C4-2B (cell line): ENCODE results near the gene HDAC4.

Experiments used
- H3K27ac ChIP-seq: fragments of 450-650 bp; 2 replicates; pipeline ENCODE4 v1.5.1; 2017
- ZFX ChIP-seq: fragments of 450-650 bp; IDR thresholded peaks from 2 replicates; pipeline ENCODE4 v1.6.1; 2017
- TF ChIP-seq, protein P1 (sequence below): fragments of 450-650 bp; conservative IDR thresholded peaks from 2 replicates; pipeline ENCODE4 v1.5.1; 2017; ENCODE audit warnings: mild to moderate bottlenecking

The HDAC4 gene

DNA sequence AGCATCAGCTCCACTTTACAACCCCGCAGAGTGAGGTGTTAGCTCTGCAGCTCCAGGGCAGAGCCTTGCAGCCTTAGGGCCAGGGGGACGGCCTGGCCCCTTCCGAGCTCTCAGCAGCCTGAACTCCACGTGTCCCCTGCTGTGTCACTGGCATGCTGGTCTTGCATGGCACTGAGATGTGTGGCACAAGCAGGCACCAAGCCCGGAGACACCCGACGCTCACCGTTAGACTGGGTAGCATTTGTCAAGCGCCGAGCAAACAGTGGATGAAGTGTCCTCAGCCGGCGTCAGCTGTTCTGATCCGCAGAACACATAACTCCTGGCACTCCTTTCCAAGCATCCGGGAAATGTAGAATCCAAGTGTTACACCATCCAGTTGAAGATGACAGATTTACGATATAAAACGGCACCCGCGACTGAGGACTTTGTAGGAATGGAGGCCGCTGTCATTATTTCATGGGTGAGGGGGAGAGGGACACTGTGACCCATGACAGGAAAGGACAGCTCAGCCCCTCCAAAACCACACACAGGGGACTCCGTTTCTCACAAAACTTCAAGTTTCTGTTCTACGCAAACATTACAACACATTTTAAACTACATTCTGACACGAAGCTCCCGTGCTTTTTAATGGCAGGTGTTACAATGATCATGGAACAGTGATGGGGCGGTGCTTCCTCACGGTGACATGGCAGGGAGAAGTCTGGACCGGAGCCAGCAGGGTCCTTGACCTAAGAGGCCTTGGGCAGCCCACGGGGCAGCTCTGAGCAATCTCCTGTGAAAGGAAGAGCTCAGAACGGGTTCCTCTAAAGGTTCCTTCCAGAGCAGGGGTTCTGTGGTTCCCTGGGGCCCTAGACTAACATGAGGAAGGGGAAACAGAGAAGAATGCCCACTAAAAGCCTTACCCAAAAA is 89.4 kb downstream of the HDAC4 start:
- no peak overlapping the region for H3K27ac ChIP-seq
- no peak for TF ChIP-seq ZFX
- TF ChIP-seq, protein P1, sequence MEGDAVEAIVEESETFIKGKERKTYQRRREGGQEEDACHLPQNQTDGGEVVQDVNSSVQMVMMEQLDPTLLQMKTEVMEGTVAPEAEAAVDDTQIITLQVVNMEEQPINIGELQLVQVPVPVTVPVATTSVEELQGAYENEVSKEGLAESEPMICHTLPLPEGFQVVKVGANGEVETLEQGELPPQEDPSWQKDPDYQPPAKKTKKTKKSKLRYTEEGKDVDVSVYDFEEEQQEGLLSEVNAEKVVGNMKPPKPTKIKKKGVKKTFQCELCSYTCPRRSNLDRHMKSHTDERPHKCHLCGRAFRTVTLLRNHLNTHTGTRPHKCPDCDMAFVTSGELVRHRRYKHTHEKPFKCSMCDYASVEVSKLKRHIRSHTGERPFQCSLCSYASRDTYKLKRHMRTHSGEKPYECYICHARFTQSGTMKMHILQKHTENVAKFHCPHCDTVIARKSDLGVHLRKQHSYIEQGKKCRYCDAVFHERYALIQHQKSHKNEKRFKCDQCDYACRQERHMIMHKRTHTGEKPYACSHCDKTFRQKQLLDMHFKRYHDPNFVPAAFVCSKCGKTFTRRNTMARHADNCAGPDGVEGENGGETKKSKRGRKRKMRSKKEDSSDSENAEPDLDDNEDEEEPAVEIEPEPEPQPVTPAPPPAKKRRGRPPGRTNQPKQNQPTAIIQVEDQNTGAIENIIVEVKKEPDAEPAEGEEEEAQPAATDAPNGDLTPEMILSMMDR, result no peak

DNA sequence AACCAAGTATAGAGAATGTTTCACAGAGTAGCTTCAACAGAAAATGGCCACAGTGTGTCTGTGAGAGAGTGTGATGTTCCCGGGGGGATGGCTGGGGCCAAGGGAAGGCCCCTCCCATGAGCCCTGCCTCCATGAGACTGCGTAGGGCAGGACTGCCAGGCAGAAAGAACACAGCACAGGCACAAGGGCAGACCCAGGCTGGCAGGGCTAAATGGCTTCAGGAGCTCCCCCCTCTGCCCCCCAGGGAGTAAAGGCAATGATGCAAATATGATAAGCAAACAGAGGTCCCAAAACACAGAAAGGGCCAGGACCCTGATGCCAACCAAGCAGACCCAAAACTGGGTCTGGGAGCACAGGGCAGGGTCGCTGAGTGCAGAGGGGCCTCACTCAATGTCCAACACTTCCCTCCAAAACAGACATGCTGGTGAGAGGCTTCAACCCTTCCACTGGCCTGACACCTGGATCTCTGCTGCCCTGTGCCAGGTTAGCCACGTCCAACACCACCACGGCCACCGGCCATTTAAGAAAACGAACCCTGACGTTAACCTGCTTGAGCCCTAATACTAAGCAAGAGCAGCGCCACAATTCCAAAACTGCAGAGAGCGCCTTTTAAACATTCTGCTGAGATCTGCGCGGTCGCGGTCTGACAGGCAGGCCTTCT is 90.3 kb downstream of the HDAC4 start:
- no peak for TF ChIP-seq ZFX
- TF ChIP-seq, protein P1, result no peak
- H3K27ac ChIP-seq, result no peak overlapping the region

DNA sequence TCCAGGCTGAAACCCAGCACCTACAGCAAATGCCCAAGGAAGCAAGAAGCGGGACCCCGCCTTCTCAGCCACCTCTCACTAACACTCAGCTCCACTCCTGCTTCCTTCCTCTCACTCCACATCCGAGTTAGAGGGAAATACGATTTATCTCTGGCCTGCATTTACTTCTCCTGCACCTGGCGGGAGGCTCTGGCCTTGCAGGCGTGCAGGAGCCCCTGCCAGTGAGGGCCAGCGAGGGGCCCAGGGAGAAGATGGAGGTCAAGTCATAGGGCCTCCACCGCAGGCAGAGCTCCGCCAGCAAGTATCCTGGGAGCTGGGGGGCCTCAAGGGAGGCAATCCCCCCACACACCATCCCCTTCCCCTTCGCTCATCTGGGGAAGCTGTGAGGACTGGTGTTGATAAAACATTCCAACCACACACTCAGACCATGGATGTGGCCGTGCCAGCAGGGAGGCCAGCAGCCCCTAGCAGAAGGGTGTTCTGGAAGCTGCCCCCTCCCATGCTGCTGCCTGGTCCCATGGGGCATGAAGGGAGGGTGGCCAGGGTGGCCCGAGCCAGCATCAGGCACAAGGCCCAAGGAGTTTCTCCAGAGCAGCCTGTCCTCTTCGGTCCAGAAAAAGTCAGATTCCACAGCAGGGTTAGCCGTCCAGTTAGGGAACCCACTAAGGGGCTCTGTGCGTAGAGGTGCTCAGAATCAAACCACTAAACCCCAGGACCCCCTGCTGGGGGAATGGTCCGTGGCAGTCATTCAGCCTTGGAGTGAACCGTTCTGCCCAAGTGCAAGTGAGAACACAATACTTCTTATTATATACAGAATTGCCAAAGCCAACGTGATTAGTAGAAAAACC is 91.2 kb downstream of the HDAC4 start:
- H3K27ac ChIP-seq, result no peak overlapping the region
- no peak for TF ChIP-seq ZFX
- TF ChIP-seq, protein P1, result no peak

DNA sequence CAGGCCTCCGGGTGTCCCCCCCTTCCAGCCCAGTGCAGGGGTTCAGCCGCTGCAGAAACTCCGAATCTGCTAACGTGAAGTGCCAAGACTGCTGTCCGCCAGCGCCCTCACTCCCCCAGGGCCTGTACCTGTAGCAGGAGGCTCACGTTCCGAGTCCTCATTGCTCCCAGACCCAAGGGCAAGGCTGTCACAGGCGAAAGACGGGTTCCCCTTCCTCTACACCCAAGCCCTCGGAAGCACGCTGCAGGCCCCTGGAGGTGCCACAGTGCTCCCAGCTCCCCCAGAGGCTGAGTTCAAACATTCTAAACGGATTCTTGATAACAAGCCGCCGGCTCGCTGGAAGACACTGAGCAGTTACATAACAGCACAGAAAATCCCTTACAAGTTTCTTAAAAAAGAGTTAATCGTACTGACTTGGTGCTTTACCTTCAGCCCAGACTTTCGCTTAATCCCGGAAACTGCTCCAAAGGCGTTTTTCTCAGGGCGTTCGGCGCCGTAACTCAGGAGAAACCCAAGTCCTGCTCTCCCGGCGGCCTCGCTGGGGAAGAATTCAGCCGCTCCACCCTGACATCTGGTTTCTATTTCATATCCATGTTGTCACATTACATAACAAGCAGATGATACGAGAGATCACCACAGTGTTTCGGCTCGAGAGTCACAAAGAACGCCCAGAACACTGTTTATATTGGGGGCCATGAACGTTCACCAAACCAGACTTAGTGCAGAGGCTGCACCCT is 92.0 kb downstream of the HDAC4 start:
- TF ChIP-seq, protein P1, result no peak
- no peak for TF ChIP-seq ZFX
- H3K27ac ChIP-seq, result no peak overlapping the region

DNA sequence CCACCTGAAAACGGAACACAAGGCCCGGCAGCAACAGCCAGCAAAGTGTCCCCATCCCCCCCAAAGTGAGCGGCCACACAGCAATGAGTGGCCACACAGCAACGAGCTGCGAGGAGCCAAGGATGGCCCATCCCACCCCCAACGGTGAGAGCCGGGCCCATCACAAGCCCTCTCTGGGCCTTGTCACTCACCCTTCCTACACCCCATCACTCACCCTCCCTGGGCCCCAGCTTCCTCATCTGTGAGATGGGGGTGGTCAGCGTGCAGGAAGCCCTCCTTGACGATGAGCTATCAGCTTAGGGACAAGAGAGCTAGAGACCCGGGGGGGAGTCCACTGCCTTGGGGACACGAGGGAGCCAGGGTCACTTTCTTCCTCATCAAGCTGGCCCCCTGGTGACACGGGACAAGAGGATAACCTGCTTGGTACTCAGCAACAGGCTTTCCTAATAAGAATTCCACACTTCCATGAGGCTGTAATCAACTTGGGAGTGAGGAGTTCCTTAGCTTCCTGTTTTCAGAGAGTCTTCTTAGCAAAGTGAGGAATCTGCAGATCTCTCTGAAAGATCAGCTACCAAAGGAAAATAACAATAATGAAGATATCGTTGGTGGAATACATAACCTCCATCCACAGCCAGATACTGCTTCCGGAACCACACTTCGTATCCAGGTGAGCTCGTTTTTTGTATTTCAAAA is 92.8 kb downstream of the HDAC4 start:
- TF ChIP-seq, protein P1, result no peak
- TF ChIP-seq ZFX, result no peak

DNA sequence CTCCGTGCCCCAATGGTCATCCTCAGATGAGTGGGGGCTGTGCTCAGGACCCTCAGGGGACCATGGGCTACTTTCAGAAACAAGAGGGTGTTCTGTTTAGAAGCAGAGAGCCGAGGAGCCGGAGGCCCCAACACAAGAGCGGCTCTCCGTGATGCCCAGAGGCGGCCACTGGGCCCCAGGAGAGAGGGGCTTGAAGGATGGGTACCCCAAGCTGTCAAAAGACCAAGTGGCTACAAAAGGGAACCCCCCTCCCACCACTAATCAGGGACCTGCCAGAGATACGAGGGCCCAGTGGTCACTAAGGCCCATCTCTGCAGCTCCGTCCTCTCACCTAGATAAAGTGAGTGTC is 93.6 kb downstream of the HDAC4 start:
- TF ChIP-seq, protein P1, result no peak
- TF ChIP-seq ZFX, result no peak
- no peak overlapping the region for H3K27ac ChIP-seq

More for the DNA sequence above, 92.8 kb downstream of the HDAC4 start:
- H3K27ac ChIP-seq, result no peak overlapping the region
